GM12878 (cell line): ENCODE results near the gene UTP3.

Experiments used
- BACH1 ChIP-seq: fragments of 450-650 bp; IDR thresholded peaks from 2 replicates; pipeline ENCODE4 v1.6.1; 2017; ENCODE audit warnings: mild to moderate bottlenecking, borderline replicate concordance
- CBX3 ChIP-seq: fragments of 200-600 bp; sonication (generic); IDR thresholded peaks from 2 replicates; pipeline ENCODE4 v1.6.1; 2016; ENCODE audit warnings: low read depth, borderline replicate concordance
- CBX5 ChIP-seq: sonication (generic); IDR thresholded peaks from 2 replicates; pipeline ENCODE4 v1.6.1; 2016; ENCODE audit warnings: low read depth, moderate library complexity, mild to moderate bottlenecking, inconsistent platforms
- CREB1 ChIP-seq: IDR thresholded peaks from 2 replicates; pipeline ENCODE4 v1.6.1; 2012; ENCODE audit warnings: low read depth, mild to moderate bottlenecking, inconsistent platforms
- CTCF ChIP-seq, 3 experiments: IDR thresholded peaks in 2 of 3; conservative IDR thresholded peaks in 1 of 3; 2 replicates each; pipeline ENCODE4 v1.5.1; 2011; ENCODE audit warnings: low read depth in 3 of 3, low read length in 3 of 3, mild to moderate bottlenecking in 3 of 3, control low read depth in 2 of 3, moderate library complexity in 2 of 3, inconsistent platforms in 1 of 3, mixed read lengths in 1 of 3; ENCODE audit not compliant: control insufficient read depth in 2 of 3, insufficient read depth in 1 of 3; ENCODE audit errors: extremely low read depth in 1 of 3
- ELK1 ChIP-seq: IDR thresholded peaks from 2 replicates; pipeline ENCODE4 v1.6.1; 2012; ENCODE audit warnings: low read depth, low read length, improper control_type of control experiment
- TCF12 ChIP-seq: IDR thresholded peaks from 2 replicates; pipeline ENCODE4 v1.6.1; 2011; ENCODE audit warnings: low read depth, mild to moderate bottlenecking, low read length

- no peak for TF ChIP-seq ELK1
- TF ChIP-seq CTCF (IDR thresholded peaks at IDR 0.05 in 2 of 3, conservative IDR thresholded peaks at IDR 0.05 in 1 of 3; ENCODE audit: control insufficient read depth in 2 of 3, extremely low read depth in 1 of 3, insufficient read depth in 1 of 3, low read depth in 3 of 3, low read length in 3 of 3): peak; percentile 20 to 60 (median 52); a peak in 4 of 6 replicates
- no peak for TF ChIP-seq CREB1
- TF ChIP-seq CBX3: no peak
- no peak for TF ChIP-seq BACH1
- TF ChIP-seq CBX5: no peak
- no peak for TF ChIP-seq TCF12
Measured at GRCh38 chr4:70651864-70652506, 36.3 kb upstream of the UTP3 start.
